Upper lobe of right lung (tissue), 1 donor: ENCODE data around the gene PELI1. TPM values are rescaled to one million over a fixed set of nuclear protein-coding genes. Genes with fewer than 3 reads are reported as not detected.

Experiments used
- ATAC-seq: fragments of 200-7000 bp; cut with Tn5 transposase; one replicate; pipeline ENCODE4 v1.9.1; 2020; ENCODE audit warnings: mild to moderate bottlenecking, moderate library complexity
- DNase-seq: peaks from one replicate; pipeline ENCODE4 v3.0.0-alpha.2; 2020
- H3K27ac ChIP-seq: fragments of 200-600 bp; one replicate; pipeline ENCODE4 v1.8.0; 2022
- H3K27me3 ChIP-seq: fragments of 200-600 bp; one replicate; pipeline ENCODE4 v1.8.0; 2022; ENCODE audit warnings: mild to moderate bottlenecking
- H3K36me3 ChIP-seq: fragments of 200-600 bp; one replicate; pipeline ENCODE4 v1.8.0; 2022
- H3K4me1 ChIP-seq: fragments of 200-600 bp; one replicate; pipeline ENCODE4 v1.8.0; 2022
- H3K4me3 ChIP-seq: fragments of 200-600 bp; one replicate; pipeline ENCODE4 v1.8.0; 2022; ENCODE audit warnings: mild to moderate bottlenecking
- H3K9me3 ChIP-seq: fragments of 200-600 bp; one replicate; pipeline ENCODE4 v1.8.0; 2022
- intact Hi-C: fragments of 100-400 bp; cut with DNase I; formaldehyde crosslinking; loops from one replicate; pipeline ENCODE4 v1.11.0; 2022
- total RNA-seq: library from RNA; stranded (reverse); fragmentation: NEBNext Ultra II Directional; extraction: Animal tissue kit (Norgen Biotek cat#: 25700); gene quantifications from one replicate; pipeline ENCODE4 v1.2.1, GENCODE V29; 2021
- TF ChIP-seq, protein P1 (sequence below): fragments of 200-600 bp; IDR thresholded peaks from one replicate; pipeline ENCODE4 v1.8.0; 2022; ENCODE audit warnings: antibody characterized with exemption
- donor health status: DM: no; HTN: yes; CAD: no; lungs with severe emphysema.

The PELI1 gene
- total RNA-seq, 1 donor from 2014 or later = 35.8 TPM

DNA sequence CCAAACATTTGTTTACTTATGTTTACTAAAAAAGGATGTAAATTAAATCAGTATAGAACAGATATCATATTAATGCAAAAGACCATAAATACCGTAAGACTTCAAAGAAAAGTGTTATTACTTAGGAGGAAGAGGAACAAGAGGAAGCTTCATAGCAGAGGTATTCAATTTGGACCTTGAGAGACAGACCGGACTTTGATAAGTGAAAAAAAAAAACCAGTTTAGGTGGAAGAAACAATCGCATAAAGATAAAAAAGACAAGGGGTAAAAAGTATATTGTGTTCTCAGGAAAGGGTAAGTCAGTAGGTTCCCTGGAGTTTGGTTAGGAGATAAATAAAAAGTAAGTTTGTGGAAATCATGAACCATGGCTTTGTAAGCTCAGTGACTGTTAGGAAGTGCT lies 17.6 kb downstream of the PELI1 start:
- Histone ChIP-seq H3K36me3 (no peaks in the 10 kb centered on the region), H3K9me3 (no peaks in the 10 kb centered on the region), H3K27ac (no peak overlapping the region), H3K4me3 (no peak overlapping the region), H3K4me1 (peaks cover 6% of the 10 kb centered on the region), H3K27me3 (no peaks in the 10 kb centered on the region)
- no peak for ATAC-seq
- intact Hi-C loops = no loop called here
- DNase-seq = no peak
- TF ChIP-seq, protein P1, sequence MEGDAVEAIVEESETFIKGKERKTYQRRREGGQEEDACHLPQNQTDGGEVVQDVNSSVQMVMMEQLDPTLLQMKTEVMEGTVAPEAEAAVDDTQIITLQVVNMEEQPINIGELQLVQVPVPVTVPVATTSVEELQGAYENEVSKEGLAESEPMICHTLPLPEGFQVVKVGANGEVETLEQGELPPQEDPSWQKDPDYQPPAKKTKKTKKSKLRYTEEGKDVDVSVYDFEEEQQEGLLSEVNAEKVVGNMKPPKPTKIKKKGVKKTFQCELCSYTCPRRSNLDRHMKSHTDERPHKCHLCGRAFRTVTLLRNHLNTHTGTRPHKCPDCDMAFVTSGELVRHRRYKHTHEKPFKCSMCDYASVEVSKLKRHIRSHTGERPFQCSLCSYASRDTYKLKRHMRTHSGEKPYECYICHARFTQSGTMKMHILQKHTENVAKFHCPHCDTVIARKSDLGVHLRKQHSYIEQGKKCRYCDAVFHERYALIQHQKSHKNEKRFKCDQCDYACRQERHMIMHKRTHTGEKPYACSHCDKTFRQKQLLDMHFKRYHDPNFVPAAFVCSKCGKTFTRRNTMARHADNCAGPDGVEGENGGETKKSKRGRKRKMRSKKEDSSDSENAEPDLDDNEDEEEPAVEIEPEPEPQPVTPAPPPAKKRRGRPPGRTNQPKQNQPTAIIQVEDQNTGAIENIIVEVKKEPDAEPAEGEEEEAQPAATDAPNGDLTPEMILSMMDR = no peak

DNA sequence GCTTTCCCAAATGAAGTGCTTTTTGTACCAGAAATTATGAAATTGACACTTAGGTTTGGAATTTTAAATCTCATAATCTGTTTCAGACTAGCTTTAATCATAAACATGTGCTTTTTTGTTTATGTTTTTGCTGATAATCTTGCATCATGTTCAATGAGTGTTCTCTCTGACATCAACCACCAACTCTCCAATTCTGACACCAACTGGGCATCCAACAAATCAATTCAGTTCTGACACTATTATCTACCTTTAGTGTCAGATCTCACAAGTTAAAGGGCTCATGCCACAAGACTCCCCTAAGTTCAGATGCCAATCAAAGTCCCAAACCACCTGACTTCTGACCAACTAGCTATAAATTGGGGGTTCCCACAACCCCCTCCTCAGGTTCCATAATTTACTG lies 19.6 kb downstream of the PELI1 start:
- Histone ChIP-seq H3K36me3 (no peaks in the 10 kb centered on the region), H3K27ac (no peak overlapping the region), H3K27me3 (no peaks in the 10 kb centered on the region), H3K4me3 (no peak overlapping the region), H3K9me3 (no peaks in the 10 kb centered on the region), H3K4me1 (peaks cover 17% of the 10 kb centered on the region)
- DNase-seq = no peak
- no peak for ATAC-seq
- intact Hi-C loops = no loop called here
- TF ChIP-seq, protein P1 = no peak

DNA sequence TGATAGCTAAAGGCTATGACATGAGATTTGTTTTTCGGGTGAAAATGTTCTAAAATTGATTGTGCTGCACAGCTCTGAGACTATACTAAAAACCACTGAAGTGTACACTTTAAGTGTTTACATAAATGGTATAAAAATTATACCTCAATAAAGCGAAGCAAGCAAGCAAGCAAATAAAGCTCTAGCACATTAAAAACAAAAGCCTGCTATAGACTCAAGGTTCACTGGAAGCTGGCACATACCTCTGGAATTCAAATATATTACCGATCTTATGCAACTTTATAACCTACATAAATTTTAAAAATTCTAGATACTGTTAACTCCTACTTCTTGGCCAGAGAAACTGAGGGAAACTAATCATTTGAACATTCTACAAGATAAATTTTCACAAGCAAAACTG lies 20.1 kb downstream of the PELI1 start:
- Histone ChIP-seq H3K36me3 (no peaks in the 10 kb centered on the region), H3K27me3 (no peaks in the 10 kb centered on the region), H3K4me1 (peaks cover 21% of the 10 kb centered on the region), H3K9me3 (no peaks in the 10 kb centered on the region), H3K27ac (no peak overlapping the region), H3K4me3 (no peak overlapping the region)
- no peak for ATAC-seq
- intact Hi-C loops = no loop called here
- no peak for DNase-seq
- TF ChIP-seq, protein P1 = no peak

DNA sequence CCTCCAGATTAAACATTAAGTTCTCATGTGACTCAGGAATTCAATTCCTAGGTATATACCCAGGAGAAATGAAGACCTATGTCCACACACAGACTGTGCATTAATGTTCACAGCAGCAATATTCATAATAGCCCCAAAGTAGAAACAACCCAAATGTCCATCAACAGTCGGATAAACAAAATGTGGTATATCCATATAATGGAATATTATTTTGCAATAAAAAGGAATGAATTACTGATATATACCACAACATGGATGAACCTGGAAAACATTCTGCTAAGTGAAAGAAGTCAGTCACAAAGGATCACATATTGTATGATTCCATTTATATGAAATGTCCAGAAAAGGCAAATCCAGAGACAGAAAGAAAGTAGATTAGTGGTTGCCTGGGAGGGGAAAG lies 20.5 kb downstream of the PELI1 start:
- Histone ChIP-seq H3K36me3 (no peaks in the 10 kb centered on the region), H3K27me3 (no peaks in the 10 kb centered on the region), H3K4me1 (peaks cover 25% of the 10 kb centered on the region), H3K4me3 (no peak overlapping the region), H3K9me3 (no peaks in the 10 kb centered on the region), H3K27ac (no peak overlapping the region)
- intact Hi-C loops = no loop called here
- TF ChIP-seq, protein P1 = no peak
- DNase-seq (no peak), ATAC-seq (no peak)

DNA sequence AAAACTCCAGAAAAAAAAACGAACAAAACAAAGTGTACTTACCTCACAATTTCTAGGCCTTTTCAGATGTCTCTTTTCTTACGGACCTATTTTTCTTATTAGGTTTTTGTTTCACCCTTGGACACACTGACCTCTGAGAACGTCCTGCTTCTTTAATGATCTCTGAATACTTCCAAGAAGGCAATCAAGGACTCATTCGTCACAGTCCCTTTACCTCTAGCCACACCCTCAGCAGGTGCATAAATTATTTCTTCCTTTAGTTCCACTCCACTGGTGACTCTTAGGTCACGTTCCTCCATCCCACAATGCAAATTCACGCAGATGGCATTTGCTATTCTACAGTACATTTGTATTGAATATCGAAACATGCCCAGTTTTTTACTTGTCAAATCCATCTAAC lies 21.9 kb downstream of the PELI1 start:
- DNase-seq (no peak), ATAC-seq (no peak)
- H3K4me1 ChIP-seq = peaks cover 26% of the 10 kb centered on the region
- no peaks in the 10 kb centered on the region for H3K9me3 ChIP-seq
- H3K27ac ChIP-seq = no peak overlapping the region
- no peaks in the 10 kb centered on the region for H3K36me3 ChIP-seq
- H3K4me3 ChIP-seq = no peak overlapping the region
- intact Hi-C loops = no loop called here
- H3K27me3 ChIP-seq = no peaks in the 10 kb centered on the region
- TF ChIP-seq, protein P1 = no peak

DNA sequence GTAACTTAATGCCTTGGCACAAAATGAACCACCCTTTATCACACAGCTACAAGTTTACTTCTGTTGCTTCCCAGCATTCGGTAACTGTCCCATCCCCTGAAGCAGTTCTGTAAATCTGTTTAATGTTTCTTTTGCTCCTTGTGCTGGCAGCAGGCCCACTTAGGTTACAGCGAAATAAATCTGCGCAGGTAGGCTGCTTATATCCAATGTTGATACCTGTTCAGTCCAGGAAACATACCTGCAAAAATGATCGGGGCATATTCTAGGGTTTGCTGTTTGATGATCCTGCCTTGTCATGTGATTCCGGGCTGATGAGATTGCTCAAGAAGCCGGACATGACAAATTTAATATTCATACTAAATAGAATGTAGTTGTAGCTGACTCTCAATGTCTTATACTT lies 23.3 kb downstream of the PELI1 start:
- H3K36me3 ChIP-seq = no peaks in the 10 kb centered on the region
- H3K9me3 ChIP-seq = no peaks in the 10 kb centered on the region
- no peak overlapping the region for H3K27ac ChIP-seq
- TF ChIP-seq, protein P1 = no peak
- ATAC-seq (no peak), DNase-seq (no peak)
- H3K4me3 ChIP-seq = no peak overlapping the region
- intact Hi-C loops = no loop called here
- H3K27me3 ChIP-seq = no peaks in the 10 kb centered on the region
- peaks cover 40% of the 10 kb centered on the region for H3K4me1 ChIP-seq
